NCI-H1092 treated with DMSO at 0.1 percent for 48 hours (cell line): ENCODE measurements around the gene DNAJC4.

ENCODE experiments used
- DNase-seq: peaks from one replicate; lab custom pipeline; 2025; lab: John Stamatoyannopoulos, UW

Gene DNAJC4

GRCh38 chr11:64229744-64230170 is 591 bp upstream of the DNAJC4 start:
- DNase-seq, result no peak

- DNase-seq, result no peak
Observed at GRCh38 chr11:64230985-64231365, 627 bp downstream of the DNAJC4 start.

- no peak for DNase-seq
Observed at GRCh38 chr11:64231546-64231945, 1.2 kb downstream of the DNAJC4 start.

GRCh38 chr11:64232182-64232966 is 2.0 kb downstream of the DNAJC4 start:
- no peak for DNase-seq

- no peak for DNase-seq
Observed at GRCh38 chr11:64232967-64233315, 2.6 kb downstream of the DNAJC4 start.

GRCh38 chr11:64233913-64234586 is 3.7 kb downstream of the DNAJC4 start, which contains the start of gene VEGFB:
Gene VEGFB, plus strand, starts transcription at chr11:64234584. Its CDS starts 250 bp downstream, at chr11:64234834.
- DNase-seq, result peak; percentile 65

GRCh38 chr11:64234647-64235379 is 4.5 kb downstream of the DNAJC4 start:
- DNase-seq, result peak; percentile 57

- no peak for DNase-seq
Observed at GRCh38 chr11:64235437-64236161, 5.3 kb downstream of the DNAJC4 start.

GRCh38 chr11:64237484-64237951 is 7.2 kb downstream of the DNAJC4 start:
- peak; percentile 94 for DNase-seq

- no peak for DNase-seq
Observed at GRCh38 chr11:64238076-64238475, 7.7 kb downstream of the DNAJC4 start.

- DNase-seq, result no peak
Observed at GRCh38 chr11:64238999-64239398, 8.7 kb downstream of the DNAJC4 start.

GRCh38 chr11:64239662-64240434 is 9.5 kb downstream of the DNAJC4 start:
- no peak for DNase-seq

GRCh38 chr11:64240435-64241240 is 10.3 kb downstream of the DNAJC4 start, which contains the start of gene FKBP2:
Gene FKBP2, plus strand, starts transcription at chr11:64241095. Its CDS starts 1,293 bp downstream, at chr11:64242388.
- DNase-seq, result peak; percentile 99

GRCh38 chr11:64241241-64241490 is 10.8 kb downstream of the DNAJC4 start:
- peak; percentile 99 for DNase-seq

- no peak for DNase-seq
Observed at GRCh38 chr11:64241491-64242374, 11.4 kb downstream of the DNAJC4 start.

- no peak for DNase-seq
Observed at GRCh38 chr11:64243236-64243854, 13.0 kb downstream of the DNAJC4 start.

- no peak for DNase-seq
Observed at GRCh38 chr11:64244107-64244506, 13.8 kb downstream of the DNAJC4 start.

GRCh38 chr11:64244966-64245365 is 14.6 kb downstream of the DNAJC4 start:
- no peak for DNase-seq

GRCh38 chr11:64245401-64245796 is 15.1 kb downstream of the DNAJC4 start:
- DNase-seq, result peak; percentile 56
